H1 (cell line): ENCODE data around the gene MMP24OS. TPM values are rescaled to one million over a fixed set of nuclear protein-coding genes. Genes with fewer than 3 reads are reported as not detected.

ENCODE experiments used
- CTCF ChIA-PET: fragments of 300-600 bp; sonication (Branson Sonifier 250); formaldehyde crosslinking; loops from one replicate; lab custom pipeline; 2021; ENCODE audit not compliant: partially characterized antibody; lab: Charles Lee
- POLR2A ChIA-PET: fragments of 300-600 bp; sonication (Branson Sonifier 250); formaldehyde crosslinking; loops from one replicate; lab custom pipeline; 2021; ENCODE audit warnings: inconsistent platforms; ENCODE audit not compliant: partially characterized antibody; lab: Charles Lee
- DNase-seq, 2 experiments: peaks; one replicate each; pipeline versions ENCODE4 v3.0.0 to v3.0.0-alpha.2; 2010 to 2022; ENCODE audit warnings: low spot score in 2 of 2, low read depth in 1 of 2, mixed read lengths in 1 of 2
- FAIRE-seq: peaks from 2 replicates; lab custom pipeline; 2011; peaks lifted over from hg19 to GRCh38; lab: Jason Lieb, UNC
- H2AFZ ChIP-seq: 2 replicates; pipeline ENCODE4 v1.8.1; 2012; ENCODE audit warnings: low read length, inconsistent platforms
- H2AK5ac ChIP-seq: 2 replicates; pipeline ENCODE4 v1.6.1; 2013; ENCODE audit warnings: low read depth, low read length
- H2BK120ac ChIP-seq: replicated peaks from 2 replicates; pipeline ENCODE3; 2013; ENCODE audit warnings: low read depth, low read length, inconsistent platforms
- H2BK12ac ChIP-seq: 2 replicates; pipeline ENCODE4 v1.6.1; 2013; ENCODE audit warnings: low read depth, low read length
- H2BK15ac ChIP-seq: 2 replicates; pipeline ENCODE4 v1.6.1; 2013; ENCODE audit warnings: low read length
- H2BK20ac ChIP-seq: 2 replicates; pipeline ENCODE4 v1.6.1; 2013; ENCODE audit warnings: low read length
- H2BK5ac ChIP-seq: 2 replicates; pipeline ENCODE4 v1.6.1; 2013; ENCODE audit warnings: low read depth, low read length
- H3K14ac ChIP-seq: 2 replicates; pipeline ENCODE4 v1.6.1; 2013; ENCODE audit warnings: inconsistent platforms; ENCODE audit not compliant: insufficient read length
- H3K18ac ChIP-seq: 2 replicates; pipeline ENCODE4 v1.6.1; 2013; ENCODE audit warnings: low read length; ENCODE audit errors: extremely low read depth
- H3K23ac ChIP-seq: 2 replicates; pipeline ENCODE4 v1.6.1; 2013; ENCODE audit warnings: inconsistent platforms; ENCODE audit not compliant: insufficient read length
- H3K23me2 ChIP-seq: 2 replicates; pipeline ENCODE4 v1.6.1; 2013; ENCODE audit warnings: low read depth, low read length
- H3K27ac ChIP-seq: 2 replicates; pipeline ENCODE4 v1.6.1; 2011; ENCODE audit warnings: low read depth, low read length, inconsistent platforms
- H3K27me3 ChIP-seq, 4 experiments: replicated peaks in 1 of 4; 1 replicate in 1 of 4; 2 replicates in 3 of 4; pipeline versions ENCODE4 v1.6.1 to v1.8.1; 2011 to 2013; ENCODE audit warnings: low read length in 3 of 4, mild to moderate bottlenecking in 3 of 4, inconsistent platforms in 2 of 4, mixed read lengths in 2 of 4, moderate library complexity in 1 of 4; ENCODE audit not compliant: control insufficient read depth in 3 of 4, insufficient read depth in 3 of 4; ENCODE audit errors: extremely low read depth in 1 of 4
- H3K36me3 ChIP-seq, 4 experiments: 2 replicates each; pipeline versions ENCODE4 v1.6.1 to v1.8.1; 2011 to 2013; ENCODE audit warnings: mild to moderate bottlenecking in 4 of 4, low read length in 3 of 4, moderate library complexity in 2 of 4, control low read depth in 1 of 4, inconsistent platforms in 1 of 4; ENCODE audit not compliant: insufficient read depth in 4 of 4, control insufficient read depth in 2 of 4
- H3K4ac ChIP-seq: replicated peaks from 2 replicates; pipeline ENCODE3; 2013; ENCODE audit warnings: low read length, low read depth, mixed read lengths, inconsistent platforms; ENCODE audit not compliant: insufficient read length
- H3K4me1 ChIP-seq, 4 experiments: replicated peaks in 1 of 4; 1 replicate in 1 of 4; 2 replicates in 3 of 4; pipeline versions ENCODE4 v1.6.1 to v1.8.1; 2011 to 2013; ENCODE audit warnings: low read length in 3 of 4, inconsistent platforms in 2 of 4, mixed read lengths in 1 of 4; ENCODE audit not compliant: insufficient read depth in 4 of 4, control insufficient read depth in 3 of 4
- H3K4me2 ChIP-seq, 2 experiments: 2 replicates each; pipeline versions ENCODE4 v1.6.1 to v1.8.1; 2011 to 2013; ENCODE audit warnings: low read depth in 2 of 2, low read length in 2 of 2, control low read depth in 1 of 2, inconsistent platforms in 1 of 2, mild to moderate bottlenecking in 1 of 2; ENCODE audit not compliant: insufficient read depth in 1 of 2
- H3K4me3 ChIP-seq, 4 experiments: fragments of 200-600, 300-600 bp in 1 of 4; sonication (generic), shearing (Covaris generic), sonication (Bioruptor Twin) in 1 of 4; 2 replicates each; pipeline versions ENCODE4 v1.5.1 to v1.8.1; 2011 to 2016; ENCODE audit warnings: low read length in 4 of 4, low read depth in 3 of 4, control low read depth in 2 of 4, inconsistent platforms in 2 of 4, mild to moderate bottlenecking in 2 of 4, mixed read lengths in 1 of 4, moderate library complexity in 1 of 4; ENCODE audit not compliant: insufficient read depth in 2 of 4; ENCODE audit errors: extremely low read depth in 1 of 4
- H3K56ac ChIP-seq: replicated peaks from 2 replicates; pipeline ENCODE3; 2013; ENCODE audit warnings: low read depth, mild to moderate bottlenecking, mixed read lengths, low read length, inconsistent platforms; ENCODE audit not compliant: insufficient read length
- H3K79me1 ChIP-seq: 2 replicates; pipeline ENCODE4 v1.6.1; 2013; ENCODE audit warnings: low read depth, low read length, control low read depth
- H3K79me2 ChIP-seq, 2 experiments: 2 replicates each; pipeline versions ENCODE4 v1.6.1 to v1.8.1; 2012 to 2013; ENCODE audit warnings: low read length in 2 of 2, mild to moderate bottlenecking in 2 of 2, inconsistent platforms in 1 of 2; ENCODE audit not compliant: insufficient read depth in 2 of 2, control insufficient read depth in 1 of 2
- H3K9ac ChIP-seq, 4 experiments: replicated peaks in 1 of 4; 1 replicate in 1 of 4; 2 replicates in 3 of 4; pipeline versions ENCODE4 v1.6.1 to v1.8.1; 2011 to 2013; ENCODE audit warnings: low read depth in 3 of 4, low read length in 3 of 4, control low read depth in 2 of 4, mild to moderate bottlenecking in 2 of 4, moderate library complexity in 2 of 4, inconsistent platforms in 1 of 4; ENCODE audit errors: extremely low read depth in 1 of 4
- H3K9me3 ChIP-seq, 2 experiments: 2 replicates each; pipeline versions ENCODE4 v1.6.1 to v1.8.1; 2012 to 2013; ENCODE audit warnings: mild to moderate bottlenecking in 2 of 2, moderate library complexity in 2 of 2, control low read depth in 1 of 2, inconsistent platforms in 1 of 2, low read depth in 1 of 2, low read length in 1 of 2, mixed read lengths in 1 of 2; ENCODE audit not compliant: insufficient read depth in 2 of 2
- H4K20me1 ChIP-seq, 2 experiments: replicated peaks in 1 of 2; 2 replicates each; pipeline versions ENCODE3 to v1.8.1; 2011 to 2013; ENCODE audit warnings: inconsistent platforms in 2 of 2, low read length in 2 of 2, mild to moderate bottlenecking in 1 of 2; ENCODE audit not compliant: insufficient read depth in 2 of 2, control insufficient read depth in 1 of 2
- H4K5ac ChIP-seq: 2 replicates; pipeline ENCODE4 v1.6.1; 2013; ENCODE audit warnings: low read length, low read depth, mixed read lengths, inconsistent platforms; ENCODE audit not compliant: insufficient read length
- H4K8ac ChIP-seq: 2 replicates; pipeline ENCODE4 v1.8.0; 2013; ENCODE audit warnings: mild to moderate bottlenecking, moderate library complexity, low read length, inconsistent platforms; ENCODE audit not compliant: insufficient read depth; ENCODE audit errors: extremely low read depth
- H4K91ac ChIP-seq: replicated peaks from 2 replicates; pipeline ENCODE3; 2013; ENCODE audit warnings: low read length, mixed read lengths, inconsistent platforms; ENCODE audit not compliant: insufficient read length
- BRCA1 ChIP-seq: IDR thresholded peaks from 2 replicates; pipeline ENCODE4 v1.6.1; 2012; ENCODE audit warnings: low read depth, low read length, improper control_type of control experiment
- MAFK ChIP-seq: IDR thresholded peaks from 2 replicates; pipeline ENCODE4 v1.6.1; 2012; ENCODE audit warnings: low read depth, mild to moderate bottlenecking, improper control_type of control experiment, low read length
- MAX ChIP-seq: IDR thresholded peaks from 2 replicates; pipeline ENCODE4 v1.6.1; 2012; ENCODE audit warnings: inconsistent platforms
- PHF8 ChIP-seq: fragments of 200-600 bp; sonication (generic); conservative IDR thresholded peaks from 2 replicates; pipeline ENCODE4 v1.7.1; 2012; ENCODE audit warnings: low read depth, mild to moderate bottlenecking, inconsistent platforms, low read length, moderate library complexity
- POU5F1 ChIP-seq: IDR thresholded peaks from 2 replicates; pipeline ENCODE4 v1.6.1; 2011; ENCODE audit warnings: low read depth, mild to moderate bottlenecking, low read length, moderate library complexity
- RNF2 ChIP-seq: fragments of 200-900, 300-1000 bp; sonication (generic); IDR thresholded peaks from 2 replicates; pipeline ENCODE4 v1.7.1; 2016; ENCODE audit warnings: borderline replicate concordance, low read depth, mild to moderate bottlenecking, antibody characterized with exemption, low read length; ENCODE audit not compliant: poor library complexity, severe bottlenecking; ENCODE audit errors: missing control alignments
- SIX5 ChIP-seq: IDR thresholded peaks from 2 replicates; pipeline ENCODE4 v1.6.1; 2011; ENCODE audit warnings: mild to moderate bottlenecking, low read depth, low read length
- TBP ChIP-seq: IDR thresholded peaks from 2 replicates; pipeline ENCODE4 v1.6.1; 2011; ENCODE audit warnings: low read depth, low read length, improper control_type of control experiment
- WGBS, 2 experiments: shearing (Covaris generic) in 1 of 2; methylation state at CpG; one replicate each; pipeline versions ENCODE4 v1.1.6 to v1.1.7; 2013 to 2015; ENCODE audit warnings: low lambda C conversion rate in 2 of 2, mixed read lengths in 2 of 2, inconsistent platforms in 1 of 2, low coverage in 1 of 2, missing lambda C conversion rate in 1 of 2; ENCODE audit not compliant: insufficient replicate concordance in 2 of 2, insufficient coverage in 1 of 2, insufficient read length in 1 of 2; ENCODE audit errors: extremely low coverage in 1 of 2, missing lambda C conversion rate in 1 of 2; 5-methylcytosine and 5-hydroxymethylcytosine counted together
- polyA plus RNA-seq, 7 experiments: library from polyadenylated mRNA; depleted of rRNA in 3 of 7; stranded (reverse) in 5 of 7; unstranded in 2 of 7; fragments of >200 nt in 5 of 7; fragments of 200-250 nt in 2 of 7; gene quantifications; 1 replicate in 5 of 7; 2 replicates in 1 of 7; 4 replicates in 1 of 7; pipeline versions ENCODE4 v1.2.1 to v1.2.3, GENCODE V29; 2011 to 2013; ENCODE audit warnings: missing spikeins in 2 of 7, mixed read lengths in 2 of 7
- total RNA-seq: library from RNA; stranded (reverse); fragmentation: NEBNext Ultra II Directional; extraction: Animal tissue kit (Norgen Biotek cat#: 25700); gene quantifications from 2 replicates; pipeline ENCODE4 v1.2.1, GENCODE V29; 2021

MMP24OS gene
- total and polyA plus RNA-seq, 2 of the 8 experiments (the other 6 are each of a cell fraction or from before 2014, with no cell fraction given): 19.0 to 21.3 TPM

DNA sequence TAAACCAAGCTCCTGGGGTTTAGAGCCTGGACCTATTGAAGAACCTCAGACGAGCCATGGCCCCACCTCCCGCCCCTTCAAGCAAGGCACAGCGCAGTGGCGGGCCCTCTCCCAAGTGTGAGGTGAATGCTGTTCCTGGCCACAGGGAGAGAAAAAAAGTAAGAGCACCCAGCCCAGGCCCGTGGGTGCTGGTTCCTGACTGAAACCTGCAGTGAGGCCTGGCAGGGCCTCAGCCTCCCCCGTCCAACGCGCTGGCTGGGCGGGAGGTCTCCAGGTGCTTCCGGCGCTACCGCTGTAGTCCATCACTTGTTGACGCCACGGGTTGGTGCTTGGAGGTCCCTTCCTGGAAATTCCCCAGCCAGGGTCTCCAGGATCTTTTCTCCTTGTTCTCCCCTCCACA is 19.8 kb upstream of the MMP24OS start:
- FAIRE-seq: no peak
- no peak overlapping the region for H2BK20ac ChIP-seq

More for the DNA sequence above, 19.8 kb upstream of the MMP24OS start:
- Histone ChIP-seq H2AK5ac (no peak overlapping the region), H4K91ac (no peak overlapping the region), H3K14ac (no peak overlapping the region), H2BK120ac (no peak overlapping the region), H3K23me2 (no peaks in the 10 kb centered on the region), H3K4me2 (no peak overlapping the region), H2BK12ac (no peak overlapping the region), H3K4ac (no peak overlapping the region), H3K4me3 (no peak overlapping the region), H3K23ac (no peak overlapping the region), H3K56ac (no peak overlapping the region), H4K5ac (no peak overlapping the region), H3K27me3 (no peaks in the 10 kb centered on the region), H3K9me3 (no peaks in the 10 kb centered on the region), H2AFZ (no peak overlapping the region), H3K36me3 (no peaks in the 10 kb centered on the region), H4K8ac (peak overlapping the region; percentile 72; the same call in 1 of the 2 replicates), H3K9ac (no peak overlapping the region), H3K79me2 (no peaks in the 10 kb centered on the region), H4K20me1 (no peaks in the 10 kb centered on the region), H3K27ac (no peak overlapping the region), H3K4me1 (no peaks in the 10 kb centered on the region; a peak in 2 of 7 replicates), H3K79me1 (no peaks in the 10 kb centered on the region), H2BK15ac (no peak overlapping the region), H3K18ac (no peak overlapping the region), H2BK5ac (no peak overlapping the region)
- POLR2A ChIA-PET: interaction anchor here (1.0 kb wide), 1 partner anchor 11 kb away, joined by 3 read pairs; no protein-coding TSS in a partner anchor
- 90% methylated on average over 12 of the region's 14 CpGs; no CpG with 5 or more reads in 1 of the 2 experiments for WGBS, 2 experiments
- TF ChIP-seq SIX5 (no peak), POU5F1 (no peak), RNF2 (no peak), MAX (no peak), TBP (no peak), BRCA1 (no peak), MAFK (no peak), PHF8 (no peak)
- DNase-seq: no peak
- CTCF ChIA-PET: interaction anchor here (1.3 to 13.8 kb wide), 5 partner anchors 9 to 148 kb away, joined by 3 to 130 read pairs (median 4); partner anchors contain the start of genes EIF6 and MMP24OS
